NCI-H69 (cell line): ENCODE measurements around the gene SLC36A3.
"Not testable (repeated sequence)": the region's sequence is repeated elsewhere in the genome, so short reads cannot be mapped to it uniquely, and the experiment has no call there.

Experiments used
- DNase-seq: peaks from one replicate; lab custom pipeline; 2025; lab: John Stamatoyannopoulos, UW

Gene SLC36A3

GRCh38 chr5:151259931-151260330 is 43.6 kb downstream of the SLC36A3 start:
- DNase-seq: no peak

GRCh38 chr5:151258816-151259215 is 44.8 kb downstream of the SLC36A3 start:
- DNase-seq: no peak

- no peak for DNase-seq
Observed at GRCh38 chr5:151258201-151258611, 45.4 kb downstream of the SLC36A3 start.

GRCh38 chr5:151257731-151258181 is 45.8 kb downstream of the SLC36A3 start:
- no peak for DNase-seq

- DNase-seq: no peak
Observed at GRCh38 chr5:151255621-151256286, 47.8 kb downstream of the SLC36A3 start.

- not testable (repeated sequence) for DNase-seq
Observed at GRCh38 chr5:151254990-151255389, 48.6 kb downstream of the SLC36A3 start.

- no peak for DNase-seq
Observed at GRCh38 chr5:151254556-151254955, 49.0 kb downstream of the SLC36A3 start.

- DNase-seq: no peak
Observed at GRCh38 chr5:151253605-151253950, 50.0 kb downstream of the SLC36A3 start.

GRCh38 chr5:151252762-151253604 is 50.6 kb downstream of the SLC36A3 start, which contains the start of gene GM2A:
TSS of gene GM2A (plus strand) at chr5:151253185. CDS start at chr5:151253217, 32 bp downstream.
- DNase-seq: peak; percentile 86

GRCh38 chr5:151251621-151252020 is 51.9 kb downstream of the SLC36A3 start:
- no peak for DNase-seq

- no peak for DNase-seq
Observed at GRCh38 chr5:151251001-151251551, 52.5 kb downstream of the SLC36A3 start.

GRCh38 chr5:151250346-151251000 is 53.1 kb downstream of the SLC36A3 start:
- no peak for DNase-seq

- DNase-seq: no peak
Observed at GRCh38 chr5:151249281-151249680, 54.3 kb downstream of the SLC36A3 start.

- DNase-seq: peak; percentile 30
Observed at GRCh38 chr5:151248651-151249050, 54.9 kb downstream of the SLC36A3 start.

GRCh38 chr5:151245680-151246219 is 57.8 kb downstream of the SLC36A3 start:
- DNase-seq: no peak

- DNase-seq: no peak
Observed at GRCh38 chr5:151244206-151244605, 59.4 kb downstream of the SLC36A3 start.

- no peak for DNase-seq
Observed at GRCh38 chr5:151243564-151243963, 60.0 kb downstream of the SLC36A3 start.

GRCh38 chr5:151243127-151243526 is 60.4 kb downstream of the SLC36A3 start:
- no peak for DNase-seq

GRCh38 chr5:151240924-151241635 is 62.5 kb downstream of the SLC36A3 start:
- no peak for DNase-seq

- not testable (repeated sequence) for DNase-seq
Observed at GRCh38 chr5:151240268-151240835, 63.2 kb downstream of the SLC36A3 start.

- peak; percentile 44 for DNase-seq
Observed at GRCh38 chr5:151239237-151239861, 64.2 kb downstream of the SLC36A3 start.
